OCI-LY7 (cell line): ENCODE data around the gene FOXO6.

ENCODE experiments used
- EZH2phosphoT487 ChIP-seq: fragments of 200-600 bp; sonication (generic); IDR thresholded peaks from 2 replicates; pipeline ENCODE4 v1.6.1; 2018; ENCODE audit warnings: low read depth, borderline replicate concordance, mild to moderate bottlenecking, mixed run types, antibody characterized with exemption, low read length, moderate library complexity, mixed read lengths
- TF ChIP-seq, protein P1 (sequence below): fragments of 200-600 bp; sonication (generic); conservative IDR thresholded peaks from 2 replicates; pipeline ENCODE4 v1.5.1; 2014; ENCODE audit warnings: mild to moderate bottlenecking, antibody characterized with exemption, low read length, moderate library complexity, mixed read lengths

- TF ChIP-seq, protein P1, sequence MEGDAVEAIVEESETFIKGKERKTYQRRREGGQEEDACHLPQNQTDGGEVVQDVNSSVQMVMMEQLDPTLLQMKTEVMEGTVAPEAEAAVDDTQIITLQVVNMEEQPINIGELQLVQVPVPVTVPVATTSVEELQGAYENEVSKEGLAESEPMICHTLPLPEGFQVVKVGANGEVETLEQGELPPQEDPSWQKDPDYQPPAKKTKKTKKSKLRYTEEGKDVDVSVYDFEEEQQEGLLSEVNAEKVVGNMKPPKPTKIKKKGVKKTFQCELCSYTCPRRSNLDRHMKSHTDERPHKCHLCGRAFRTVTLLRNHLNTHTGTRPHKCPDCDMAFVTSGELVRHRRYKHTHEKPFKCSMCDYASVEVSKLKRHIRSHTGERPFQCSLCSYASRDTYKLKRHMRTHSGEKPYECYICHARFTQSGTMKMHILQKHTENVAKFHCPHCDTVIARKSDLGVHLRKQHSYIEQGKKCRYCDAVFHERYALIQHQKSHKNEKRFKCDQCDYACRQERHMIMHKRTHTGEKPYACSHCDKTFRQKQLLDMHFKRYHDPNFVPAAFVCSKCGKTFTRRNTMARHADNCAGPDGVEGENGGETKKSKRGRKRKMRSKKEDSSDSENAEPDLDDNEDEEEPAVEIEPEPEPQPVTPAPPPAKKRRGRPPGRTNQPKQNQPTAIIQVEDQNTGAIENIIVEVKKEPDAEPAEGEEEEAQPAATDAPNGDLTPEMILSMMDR, result no peak
- no peak for TF ChIP-seq EZH2phosphoT487
These were observed 57.8 kb downstream of the FOXO6 start for GRCh38 chr1:41418857-41419583.
